ENCODE results near the gene AMN.

The AMN gene

DNA sequence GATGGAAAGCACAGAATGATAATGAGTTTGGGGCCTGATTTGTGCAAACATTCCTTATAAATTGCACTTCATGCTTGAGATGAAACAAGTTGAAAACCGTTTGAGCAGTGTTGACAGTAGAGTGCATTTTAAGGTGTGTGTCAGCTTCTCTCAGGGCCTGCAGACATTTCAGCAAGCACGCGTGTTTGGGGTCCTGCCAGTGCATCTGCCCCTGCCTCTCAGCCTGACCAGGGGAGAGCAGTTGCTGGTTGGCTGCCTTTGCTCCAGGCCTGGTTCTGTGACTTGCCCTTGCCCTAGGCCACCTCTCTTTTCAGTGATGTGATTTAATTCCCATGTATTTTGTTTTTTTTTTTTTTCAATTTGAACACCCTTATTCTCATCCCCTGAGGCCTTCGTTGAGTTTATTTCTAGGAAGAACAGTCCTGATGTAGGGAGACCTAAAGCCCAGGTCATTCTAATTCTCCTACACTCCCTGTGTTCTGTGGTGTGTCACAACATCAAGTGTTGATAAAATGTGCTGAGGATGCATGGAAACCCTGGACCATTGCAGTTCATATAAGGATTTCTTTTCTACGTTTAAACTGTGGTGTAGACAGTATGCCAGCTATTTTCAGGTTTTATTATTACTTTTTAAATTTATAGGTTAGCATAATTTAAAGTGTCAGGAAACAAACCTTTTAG, 40.1 kb upstream of the AMN start:
- TF ChIP-seq, protein P1, sequence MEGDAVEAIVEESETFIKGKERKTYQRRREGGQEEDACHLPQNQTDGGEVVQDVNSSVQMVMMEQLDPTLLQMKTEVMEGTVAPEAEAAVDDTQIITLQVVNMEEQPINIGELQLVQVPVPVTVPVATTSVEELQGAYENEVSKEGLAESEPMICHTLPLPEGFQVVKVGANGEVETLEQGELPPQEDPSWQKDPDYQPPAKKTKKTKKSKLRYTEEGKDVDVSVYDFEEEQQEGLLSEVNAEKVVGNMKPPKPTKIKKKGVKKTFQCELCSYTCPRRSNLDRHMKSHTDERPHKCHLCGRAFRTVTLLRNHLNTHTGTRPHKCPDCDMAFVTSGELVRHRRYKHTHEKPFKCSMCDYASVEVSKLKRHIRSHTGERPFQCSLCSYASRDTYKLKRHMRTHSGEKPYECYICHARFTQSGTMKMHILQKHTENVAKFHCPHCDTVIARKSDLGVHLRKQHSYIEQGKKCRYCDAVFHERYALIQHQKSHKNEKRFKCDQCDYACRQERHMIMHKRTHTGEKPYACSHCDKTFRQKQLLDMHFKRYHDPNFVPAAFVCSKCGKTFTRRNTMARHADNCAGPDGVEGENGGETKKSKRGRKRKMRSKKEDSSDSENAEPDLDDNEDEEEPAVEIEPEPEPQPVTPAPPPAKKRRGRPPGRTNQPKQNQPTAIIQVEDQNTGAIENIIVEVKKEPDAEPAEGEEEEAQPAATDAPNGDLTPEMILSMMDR (IDR thresholded peaks at IDR 0.05; ENCODE audit: low read depth, low read length, missing control alignments): no peak
- H3K4me3 ChIP-seq (replicated peaks; ENCODE audit: low read depth, low read length): no peak overlapping the region
- DNase-seq (ENCODE audit: extremely low read depth, low read depth): no peak

DNA sequence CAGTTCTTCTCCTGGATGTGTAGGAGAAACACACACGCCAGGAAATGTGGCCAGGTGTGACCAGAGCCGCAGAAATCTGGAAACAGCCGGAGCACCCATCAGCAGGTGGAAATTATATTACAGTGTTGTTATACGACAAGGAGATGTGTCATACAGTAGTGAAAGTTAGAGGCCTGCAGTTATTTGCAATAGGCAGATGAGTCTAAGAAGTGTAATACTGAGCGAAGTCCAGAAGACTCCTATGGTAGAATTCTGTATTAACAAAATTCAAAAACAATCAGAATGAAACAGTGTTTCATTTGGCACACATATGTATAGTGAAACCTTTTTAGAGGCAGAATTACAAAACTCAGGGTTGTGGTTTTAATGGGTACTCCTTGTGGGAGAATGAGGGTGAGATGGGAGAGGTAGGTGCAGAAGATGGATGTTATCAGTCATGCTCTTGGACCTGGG, 39.3 kb upstream of the AMN start:
- TF ChIP-seq, protein P1 (IDR thresholded peaks at IDR 0.05; ENCODE audit: low read depth, low read length, missing control alignments): no peak
- H3K4me3 ChIP-seq (replicated peaks; ENCODE audit: low read depth, low read length): no peak overlapping the region
- no peak for DNase-seq (ENCODE audit: extremely low read depth, low read depth)

DNA sequence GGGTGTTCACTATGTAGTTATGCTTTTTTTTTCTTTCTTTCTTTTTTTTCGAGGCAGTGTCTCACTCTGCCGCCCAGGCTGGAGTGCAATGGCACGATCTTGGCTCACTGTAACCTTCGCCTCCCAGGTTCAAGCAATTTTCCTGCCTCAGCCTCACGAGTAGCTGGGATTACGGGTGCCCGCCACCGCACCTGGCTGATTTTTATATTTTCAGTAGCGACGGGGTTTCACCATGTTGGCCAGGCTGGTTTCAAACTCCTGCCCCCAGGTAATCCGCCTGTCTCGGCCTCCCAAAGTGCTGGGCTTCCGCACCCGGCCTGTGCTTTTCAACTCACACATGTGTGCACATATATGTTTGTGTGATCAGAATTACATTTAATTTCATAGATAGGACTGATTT, 38.9 kb upstream of the AMN start:
- TF ChIP-seq, protein P1 (IDR thresholded peaks at IDR 0.05; ENCODE audit: low read depth, low read length, missing control alignments): no peak
- no peak overlapping the region for H3K4me3 ChIP-seq (replicated peaks; ENCODE audit: low read depth, low read length)
- no peak for DNase-seq (ENCODE audit: extremely low read depth, low read depth)

DNA sequence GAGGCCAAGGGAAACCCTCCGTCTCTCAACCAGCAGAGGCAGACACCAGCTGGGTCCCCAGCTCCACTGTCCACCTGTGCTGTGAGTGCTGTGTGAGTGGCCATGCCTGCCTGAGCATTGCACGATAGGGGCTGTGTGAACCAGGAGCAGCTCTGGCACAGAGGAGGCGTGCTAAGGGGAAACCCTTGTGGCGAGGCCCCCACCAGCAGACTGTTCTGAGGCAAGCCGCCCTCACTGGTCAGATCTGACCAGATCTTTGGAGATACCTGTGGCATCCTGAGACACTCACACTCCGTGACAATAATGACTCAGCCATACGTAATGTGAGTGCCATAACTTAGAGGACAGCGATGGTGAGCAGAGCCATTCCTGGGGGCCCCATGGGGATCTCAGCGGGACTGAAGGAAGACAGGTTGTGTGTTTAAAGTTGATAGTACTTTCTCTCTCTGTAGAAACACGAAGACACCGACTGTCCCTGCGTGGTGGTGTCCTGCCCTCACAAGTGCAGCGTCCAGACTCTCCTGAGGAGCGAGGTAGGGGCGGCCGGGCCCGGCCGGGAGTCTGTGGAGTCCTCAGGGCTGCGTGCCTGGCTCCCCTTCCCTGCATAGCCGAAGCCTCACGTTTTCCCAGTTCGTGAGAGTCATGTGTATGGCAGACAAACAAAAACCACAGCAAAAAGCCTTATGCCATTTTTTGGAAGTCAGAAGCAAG, 36.6 kb upstream of the AMN start:
- TF ChIP-seq, protein P1 (IDR thresholded peaks at IDR 0.05; ENCODE audit: low read depth, low read length, missing control alignments): no peak
- no peak overlapping the region for H3K4me3 ChIP-seq (replicated peaks; ENCODE audit: low read depth, low read length)
- no peak for DNase-seq (ENCODE audit: extremely low read depth, low read depth)

DNA sequence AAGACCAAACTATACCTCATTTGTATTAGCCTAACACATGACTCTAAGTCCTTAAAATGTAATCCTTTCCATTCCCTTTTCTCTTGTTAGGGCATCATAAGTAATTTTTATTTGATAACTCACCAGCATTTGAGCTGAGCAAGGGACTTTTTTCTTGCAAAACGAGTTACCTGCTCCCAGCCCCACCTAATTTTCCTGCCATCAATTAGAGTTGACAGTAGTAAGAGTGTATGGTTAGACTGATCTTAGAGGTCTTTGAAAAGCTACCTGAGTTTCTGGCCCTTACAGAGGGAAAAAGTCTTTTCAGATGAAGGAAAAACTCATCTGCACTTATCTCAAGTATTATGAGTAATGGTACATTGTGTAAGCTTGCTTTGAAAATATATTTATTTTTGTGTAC, 33.7 kb upstream of the AMN start:
- H3K4me3 ChIP-seq (replicated peaks; ENCODE audit: low read depth, low read length): no peak overlapping the region
- TF ChIP-seq, protein P1 (IDR thresholded peaks at IDR 0.05; ENCODE audit: low read depth, low read length, missing control alignments): no peak
- DNase-seq (ENCODE audit: extremely low read depth, low read depth): no peak

DNA sequence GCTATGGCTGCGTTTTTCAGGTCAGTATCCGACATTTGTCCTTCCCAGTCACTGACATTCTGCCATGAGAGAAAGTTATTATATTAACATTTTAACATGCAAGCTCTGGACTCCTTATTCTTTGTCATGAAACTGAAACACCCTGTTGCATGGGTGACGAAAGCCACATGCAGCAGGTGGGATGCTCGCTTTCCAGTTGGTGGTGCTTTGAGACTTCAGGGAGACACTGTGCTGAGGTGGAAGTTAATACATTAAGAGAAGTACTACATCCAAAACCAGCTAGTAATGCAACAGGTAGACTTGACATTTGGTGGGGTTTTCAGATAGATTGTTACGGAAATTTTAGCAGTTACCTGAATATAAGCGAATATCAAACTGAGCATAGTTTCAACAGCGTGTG, 32.8 kb upstream of the AMN start:
- no peak overlapping the region for H3K4me3 ChIP-seq (replicated peaks; ENCODE audit: low read depth, low read length)
- TF ChIP-seq, protein P1 (IDR thresholded peaks at IDR 0.05; ENCODE audit: low read depth, low read length, missing control alignments): no peak
- no peak for DNase-seq (ENCODE audit: extremely low read depth, low read depth)

Measured in HFF-Myc (cell line).